Hypothalamus (tissue), 51 donors: ENCODE data around the gene CACHD1.
"Not testable (repeated sequence)": the region's sequence is repeated elsewhere in the genome, so short reads cannot be mapped to it uniquely, and the experiment has no call there.

Experiments
- DNase-seq, 51 donors: peaks; one replicate each; lab custom pipeline; 2025; lab: John Stamatoyannopoulos, UW

CACHD1 gene

GRCh38 chr1:64494659-64495058 is 24.7 kb downstream of the CACHD1 start:
- DNase-seq, result no peak

- no peak for DNase-seq
These were observed 25.9 kb downstream of the CACHD1 start for GRCh38 chr1:64495878-64496277.

GRCh38 chr1:64496606-64497005 is 26.7 kb downstream of the CACHD1 start:
- DNase-seq, result no peak

- DNase-seq, result no peak
These were observed 27.4 kb downstream of the CACHD1 start for GRCh38 chr1:64497088-64497883.

GRCh38 chr1:64498325-64498724 is 28.4 kb downstream of the CACHD1 start:
- no peak for DNase-seq

GRCh38 chr1:64499011-64499410 is 29.1 kb downstream of the CACHD1 start:
- no peak for DNase-seq

GRCh38 chr1:64499966-64500365 is 30.0 kb downstream of the CACHD1 start:
- DNase-seq, result no peak

GRCh38 chr1:64502083-64502482 is 32.2 kb downstream of the CACHD1 start:
- no peak for DNase-seq

GRCh38 chr1:64502931-64503330 is 33.0 kb downstream of the CACHD1 start:
- DNase-seq, result no peak

GRCh38 chr1:64505232-64505943 is 35.5 kb downstream of the CACHD1 start:
- peak in 3 of 51 donors; percentile 2 to 39 (median 7) for DNase-seq

- peak in 3 of 51 donors; percentile 2 to 25 (median 23) for DNase-seq
These were observed 36.2 kb downstream of the CACHD1 start for GRCh38 chr1:64505944-64506655.

GRCh38 chr1:64508629-64509028 is 38.7 kb downstream of the CACHD1 start:
- peak in 2 of 51 donors; percentile 13 to 28 for DNase-seq

- DNase-seq, result no peak
These were observed 41.1 kb downstream of the CACHD1 start for GRCh38 chr1:64511044-64511443.

- DNase-seq, result not testable (repeated sequence)
These were observed 42.3 kb downstream of the CACHD1 start for GRCh38 chr1:64512206-64512605.

- DNase-seq, result no peak
These were observed 43.6 kb downstream of the CACHD1 start for GRCh38 chr1:64513545-64513944.

GRCh38 chr1:64514197-64514765 is 44.4 kb downstream of the CACHD1 start:
- peak in 1 of 51 donors; percentile 15 for DNase-seq

GRCh38 chr1:64515427-64515826 is 45.5 kb downstream of the CACHD1 start:
- DNase-seq, result peak in 2 of 51 donors; percentile 12 to 25

- DNase-seq, result no peak
These were observed 46.4 kb downstream of the CACHD1 start for GRCh38 chr1:64516301-64516700.

GRCh38 chr1:64516803-64517568 is 47.1 kb downstream of the CACHD1 start:
- no peak for DNase-seq

GRCh38 chr1:64517640-64518039 is 47.7 kb downstream of the CACHD1 start:
- no peak for DNase-seq
